ENCODE measurements around the gene PROM1. TPM values are rescaled to one million over a fixed set of nuclear protein-coding genes. Genes with fewer than 3 reads are reported as not detected.

The PROM1 gene
- total and polyA plus RNA-seq, 2 of the 4 experiments (the other 2 are of a cell fraction) = not detected

- WGBS, 2 experiments (ENCODE audit: extremely low coverage in 2 of 2, insufficient read length in 1 of 2) = no CpG with 5 or more reads among the region's 2 CpGs
- CTCF ChIA-PET = no interaction called here
These were observed 32.7 kb downstream of the PROM1 start for GRCh38 chr4:16051132-16051531.

More at GRCh38 chr4:16051132-16051531, 32.7 kb downstream of the PROM1 start:
- POLR2A ChIA-PET (ENCODE audit: unreplicated experiment) = no interaction called here
- BruUV-seq (replicated peaks) = no TSS peak
- peaks cover 33% of the 10 kb centered on the region for H3K27me3 ChIP-seq (ENCODE audit: control insufficient read depth, insufficient read depth, low read length)
- no peak overlapping the region for H2BK15ac ChIP-seq (ENCODE audit: low read depth, low read length)
- H3K14ac ChIP-seq (replicated peaks; ENCODE audit: low read depth, low read length) = no peak overlapping the region
- no peaks in the 10 kb centered on the region for H3K36me3 ChIP-seq (ENCODE audit: control insufficient read depth, insufficient read depth, low read length)
- in situ Hi-C loops (cut with MboI; ENCODE audit: low sequenced_read_pairs) (no loop called here), dilution Hi-C loops (cut with HindIII; ENCODE audit: low sequenced_read_pairs, unreplicated experiment) (no loop called here), intact Hi-C loops (cut with micrococcal nuclease) (no loop called here)
- no peaks in the 10 kb centered on the region for H4K20me1 ChIP-seq (ENCODE audit: insufficient read depth, low read length)
- H3K9me3 ChIP-seq (ENCODE audit: control insufficient read depth, insufficient read depth, low read length) = no peaks in the 10 kb centered on the region
- H4K8ac ChIP-seq (ENCODE audit: low read depth in 2 of 2, low read length in 2 of 2) = no peak overlapping the region
- no peak overlapping the region for H3K27ac ChIP-seq (ENCODE audit: insufficient read depth, low read length)
- H3K4ac ChIP-seq (ENCODE audit: low read depth, low read length) = no peak overlapping the region
- H3K56ac ChIP-seq (ENCODE audit: extremely low read depth, insufficient read depth, low read length) = no peak overlapping the region
- no peak overlapping the region for H2BK20ac ChIP-seq (ENCODE audit: low read depth, low read length)
- no peak for ATAC-seq (ENCODE audit: low read depth)
- H3K4me3 ChIP-seq (ENCODE audit: insufficient read depth, low read depth, low read length) = no peak overlapping the region
- no peak overlapping the region for H2AK5ac ChIP-seq (ENCODE audit: low read depth, low read length)
- no peak overlapping the region for H3K9ac ChIP-seq (ENCODE audit: low read depth, low read length)
- TF ChIP-seq FOS (IDR thresholded peaks at IDR 0.05; ENCODE audit: low read depth, low read length) (no peak), MAZ (IDR thresholded peaks at IDR 0.05; ENCODE audit: borderline replicate concordance, low read depth, low read length) (no peak), POLR2A (IDR thresholded peaks at IDR 0.05; ENCODE audit: low read depth, low read length) (no peak), BHLHE40 (IDR thresholded peaks at IDR 0.05; ENCODE audit: low read depth, low read length) (no peak), RCOR1 (IDR thresholded peaks at IDR 0.05; ENCODE audit: insufficient replicate concordance, low read length) (no peak), MXI1 (IDR thresholded peaks at IDR 0.05; ENCODE audit: borderline replicate concordance, low read depth, low read length) (no peak), SMC3 (IDR thresholded peaks at IDR 0.05; ENCODE audit: low read depth, low read length) (no peak), ELK1 (IDR thresholded peaks at IDR 0.05; ENCODE audit: borderline replicate concordance, low read depth, low read length) (no peak), NFE2L2 (IDR thresholded peaks at IDR 0.05; ENCODE audit: low read depth, low read length) (no peak), CHD1 (IDR thresholded peaks at IDR 0.05; ENCODE audit: low read depth, low read length) (no peak), MAFK (IDR thresholded peaks at IDR 0.05; ENCODE audit: low read depth, low read length) (no peak), CEBPB (IDR thresholded peaks at IDR 0.05; ENCODE audit: low read depth, low read length) (no peak), CTCF (conservative IDR thresholded peaks at IDR 0.05; ENCODE audit: low read depth, low read length) (no peak), RFX5 (IDR thresholded peaks at IDR 0.05; ENCODE audit: low read depth, low read length) (no peak), RAD21 (IDR thresholded peaks at IDR 0.05; ENCODE audit: low read length) (no peak)
- TF ChIP-seq, protein P1, sequence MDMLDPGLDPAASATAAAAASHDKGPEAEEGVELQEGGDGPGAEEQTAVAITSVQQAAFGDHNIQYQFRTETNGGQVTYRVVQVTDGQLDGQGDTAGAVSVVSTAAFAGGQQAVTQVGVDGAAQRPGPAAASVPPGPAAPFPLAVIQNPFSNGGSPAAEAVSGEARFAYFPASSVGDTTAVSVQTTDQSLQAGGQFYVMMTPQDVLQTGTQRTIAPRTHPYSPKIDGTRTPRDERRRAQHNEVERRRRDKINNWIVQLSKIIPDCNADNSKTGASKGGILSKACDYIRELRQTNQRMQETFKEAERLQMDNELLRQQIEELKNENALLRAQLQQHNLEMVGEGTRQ (IDR thresholded peaks at IDR 0.05; ENCODE audit: low read depth, low read length) = no peak
- no peak overlapping the region for H3K4me2 ChIP-seq (ENCODE audit: low read depth, low read length)
- no peak overlapping the region for H2AK9ac ChIP-seq (replicated peaks; ENCODE audit: low read depth, low read length, poor library complexity)
- no peak overlapping the region for H4K5ac ChIP-seq (ENCODE audit: low read depth, low read length)
- no peak overlapping the region for H3K18ac ChIP-seq (ENCODE audit: low read depth, low read length)
- no peak for DNase-seq
- no peak overlapping the region for H4K91ac ChIP-seq (ENCODE audit: insufficient read depth, low read depth, low read length)
- H3K4me1 ChIP-seq (ENCODE audit: control insufficient read depth, insufficient read depth, low read length) = no peaks in the 10 kb centered on the region
- no peak overlapping the region for H2AFZ ChIP-seq (replicated peaks; ENCODE audit: low read length, poor library complexity)
- H2BK120ac ChIP-seq (ENCODE audit: low read depth, low read length) = no peak overlapping the region
- no peaks in the 10 kb centered on the region for H3K79me1 ChIP-seq (ENCODE audit: low read depth in 1 of 2, low read length in 2 of 2)
- H3K23ac ChIP-seq (ENCODE audit: low read depth, low read length) = no peak overlapping the region
- no peaks in the 10 kb centered on the region for H3K9me1 ChIP-seq (ENCODE audit: insufficient read depth, low read length)
- no peak overlapping the region for H2BK5ac ChIP-seq (ENCODE audit: low read depth, low read length, poor library complexity, severe bottlenecking)
